ENCODE measurements around the gene CLIP2.
"Not testable (repeated sequence)": the region's sequence is repeated elsewhere in the genome, so short reads cannot be mapped to it uniquely, and the experiment has no call there.

The CLIP2 gene

DNA sequence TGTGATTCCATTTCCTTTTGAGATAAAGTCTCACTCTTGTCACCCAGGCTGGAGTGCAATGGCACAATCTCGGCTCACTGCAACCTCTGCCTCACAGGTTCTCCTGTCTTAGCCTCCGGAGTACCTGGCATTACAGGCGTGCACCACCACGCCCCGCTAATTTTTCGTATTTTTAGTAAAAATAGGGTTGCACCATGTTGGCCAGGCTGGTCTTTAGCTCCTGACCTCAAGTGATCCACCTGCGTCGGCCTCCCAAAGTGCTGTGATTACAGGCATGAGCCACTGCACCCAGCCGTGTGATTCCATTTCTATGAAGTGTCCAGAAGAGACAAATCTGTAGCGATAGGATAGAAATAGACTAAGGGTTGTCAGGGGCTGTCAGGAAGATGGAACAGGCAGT is 60.4 kb downstream of the CLIP2 start:
- TF ChIP-seq ISL1 (CRISPR knock-in tag; IDR thresholded peaks at IDR 0.05) (no peak), ESRRG (CRISPR knock-in tag; IDR thresholded peaks at IDR 0.05) (no peak), BACH2 (CRISPR knock-in tag; IDR thresholded peaks at IDR 0.05; ENCODE audit: borderline replicate concordance) (no peak), SNAI2 (CRISPR knock-in tag; IDR thresholded peaks at IDR 0.05) (no peak), ZFP30 (CRISPR knock-in tag; IDR thresholded peaks at IDR 0.05) (no peak), PPARA (CRISPR knock-in tag; IDR thresholded peaks at IDR 0.05; ENCODE audit: borderline replicate concordance) (no peak), CSDC2 (CRISPR knock-in tag; IDR thresholded peaks at IDR 0.05) (no peak), ZFP3 (CRISPR knock-in tag; IDR thresholded peaks at IDR 0.05) (no peak), TOX (CRISPR knock-in tag; IDR thresholded peaks at IDR 0.05; ENCODE audit: borderline replicate concordance) (no peak), ZNF565 (CRISPR knock-in tag; conservative IDR thresholded peaks at IDR 0.05; ENCODE audit: low read depth) (no peak), RARB (CRISPR knock-in tag; IDR thresholded peaks at IDR 0.05) (no peak), GLIS3 (CRISPR knock-in tag; IDR thresholded peaks at IDR 0.05) (no peak)
- TF ChIP-seq, protein P1, sequence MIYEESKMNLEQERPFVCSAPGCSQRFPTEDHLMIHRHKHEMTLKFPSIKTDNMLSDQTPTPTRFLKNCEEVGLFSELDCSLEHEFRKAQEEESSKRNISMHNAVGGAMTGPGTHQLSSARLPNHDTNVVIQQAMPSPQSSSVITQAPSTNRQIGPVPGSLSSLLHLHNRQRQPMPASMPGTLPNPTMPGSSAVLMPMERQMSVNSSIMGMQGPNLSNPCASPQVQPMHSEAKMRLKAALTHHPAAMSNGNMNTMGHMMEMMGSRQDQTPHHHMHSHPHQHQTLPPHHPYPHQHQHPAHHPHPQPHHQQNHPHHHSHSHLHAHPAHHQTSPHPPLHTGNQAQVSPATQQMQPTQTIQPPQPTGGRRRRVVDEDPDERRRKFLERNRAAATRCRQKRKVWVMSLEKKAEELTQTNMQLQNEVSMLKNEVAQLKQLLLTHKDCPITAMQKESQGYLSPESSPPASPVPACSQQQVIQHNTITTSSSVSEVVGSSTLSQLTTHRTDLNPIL (CRISPR knock-in tag; IDR thresholded peaks at IDR 0.05; ENCODE audit: low read depth) = no peak
- TF ChIP-seq, protein P2, sequence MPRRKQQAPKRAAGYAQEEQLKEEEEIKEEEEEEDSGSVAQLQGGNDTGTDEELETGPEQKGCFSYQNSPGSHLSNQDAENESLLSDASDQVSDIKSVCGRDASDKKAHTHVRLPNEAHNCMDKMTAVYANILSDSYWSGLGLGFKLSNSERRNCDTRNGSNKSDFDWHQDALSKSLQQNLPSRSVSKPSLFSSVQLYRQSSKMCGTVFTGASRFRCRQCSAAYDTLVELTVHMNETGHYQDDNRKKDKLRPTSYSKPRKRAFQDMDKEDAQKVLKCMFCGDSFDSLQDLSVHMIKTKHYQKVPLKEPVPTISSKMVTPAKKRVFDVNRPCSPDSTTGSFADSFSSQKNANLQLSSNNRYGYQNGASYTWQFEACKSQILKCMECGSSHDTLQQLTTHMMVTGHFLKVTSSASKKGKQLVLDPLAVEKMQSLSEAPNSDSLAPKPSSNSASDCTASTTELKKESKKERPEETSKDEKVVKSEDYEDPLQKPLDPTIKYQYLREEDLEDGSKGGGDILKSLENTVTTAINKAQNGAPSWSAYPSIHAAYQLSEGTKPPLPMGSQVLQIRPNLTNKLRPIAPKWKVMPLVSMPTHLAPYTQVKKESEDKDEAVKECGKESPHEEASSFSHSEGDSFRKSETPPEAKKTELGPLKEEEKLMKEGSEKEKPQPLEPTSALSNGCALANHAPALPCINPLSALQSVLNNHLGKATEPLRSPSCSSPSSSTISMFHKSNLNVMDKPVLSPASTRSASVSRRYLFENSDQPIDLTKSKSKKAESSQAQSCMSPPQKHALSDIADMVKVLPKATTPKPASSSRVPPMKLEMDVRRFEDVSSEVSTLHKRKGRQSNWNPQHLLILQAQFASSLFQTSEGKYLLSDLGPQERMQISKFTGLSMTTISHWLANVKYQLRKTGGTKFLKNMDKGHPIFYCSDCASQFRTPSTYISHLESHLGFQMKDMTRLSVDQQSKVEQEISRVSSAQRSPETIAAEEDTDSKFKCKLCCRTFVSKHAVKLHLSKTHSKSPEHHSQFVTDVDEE (CRISPR knock-in tag; IDR thresholded peaks at IDR 0.05) = no peak
- TF ChIP-seq, protein P3, sequence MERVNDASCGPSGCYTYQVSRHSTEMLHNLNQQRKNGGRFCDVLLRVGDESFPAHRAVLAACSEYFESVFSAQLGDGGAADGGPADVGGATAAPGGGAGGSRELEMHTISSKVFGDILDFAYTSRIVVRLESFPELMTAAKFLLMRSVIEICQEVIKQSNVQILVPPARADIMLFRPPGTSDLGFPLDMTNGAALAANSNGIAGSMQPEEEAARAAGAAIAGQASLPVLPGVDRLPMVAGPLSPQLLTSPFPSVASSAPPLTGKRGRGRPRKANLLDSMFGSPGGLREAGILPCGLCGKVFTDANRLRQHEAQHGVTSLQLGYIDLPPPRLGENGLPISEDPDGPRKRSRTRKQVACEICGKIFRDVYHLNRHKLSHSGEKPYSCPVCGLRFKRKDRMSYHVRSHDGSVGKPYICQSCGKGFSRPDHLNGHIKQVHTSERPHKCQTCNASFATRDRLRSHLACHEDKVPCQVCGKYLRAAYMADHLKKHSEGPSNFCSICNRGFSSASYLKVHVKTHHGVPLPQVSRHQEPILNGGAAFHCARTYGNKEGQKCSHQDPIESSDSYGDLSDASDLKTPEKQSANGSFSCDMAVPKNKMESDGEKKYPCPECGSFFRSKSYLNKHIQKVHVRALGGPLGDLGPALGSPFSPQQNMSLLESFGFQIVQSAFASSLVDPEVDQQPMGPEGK (CRISPR knock-in tag; IDR thresholded peaks at IDR 0.05; ENCODE audit: borderline replicate concordance) = no peak
- no peak for ATAC-seq

DNA sequence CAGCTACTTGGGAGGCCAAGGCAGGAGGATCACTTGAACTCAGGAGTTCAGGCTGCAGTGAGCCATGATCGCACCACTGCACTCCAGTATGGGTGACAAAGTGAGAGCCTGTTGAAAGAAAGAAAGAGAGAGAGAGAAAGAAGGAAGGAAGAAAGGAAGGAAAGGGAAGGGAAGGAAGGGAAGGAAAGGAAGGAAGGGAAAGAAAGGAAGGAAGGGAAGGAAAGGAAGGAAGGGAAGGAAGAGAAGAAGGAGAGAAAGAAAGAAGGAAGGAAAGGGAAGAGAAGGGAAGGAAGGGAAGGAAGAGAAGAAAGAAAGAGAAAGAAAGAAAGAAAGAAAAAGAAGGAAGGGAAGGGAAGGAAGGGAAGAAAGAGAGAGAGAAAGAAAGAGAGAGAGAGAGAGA is 61.5 kb downstream of the CLIP2 start:
- no peak for TF ChIP-seq ZNF70 (CRISPR knock-in tag; IDR thresholded peaks at IDR 0.05)
- TF ChIP-seq BACH2 (CRISPR knock-in tag; IDR thresholded peaks at IDR 0.05; ENCODE audit: borderline replicate concordance) = no peak
- TF ChIP-seq, protein P2 (CRISPR knock-in tag; IDR thresholded peaks at IDR 0.05) = no peak
- TF ChIP-seq TOX (CRISPR knock-in tag; IDR thresholded peaks at IDR 0.05; ENCODE audit: borderline replicate concordance) = no peak
- TF ChIP-seq GLIS3 (CRISPR knock-in tag; IDR thresholded peaks at IDR 0.05) = no peak
- TF ChIP-seq ZFP30 (CRISPR knock-in tag; IDR thresholded peaks at IDR 0.05) = no peak
- no peak for TF ChIP-seq RARB (CRISPR knock-in tag; IDR thresholded peaks at IDR 0.05)
- ATAC-seq = no peak

DNA sequence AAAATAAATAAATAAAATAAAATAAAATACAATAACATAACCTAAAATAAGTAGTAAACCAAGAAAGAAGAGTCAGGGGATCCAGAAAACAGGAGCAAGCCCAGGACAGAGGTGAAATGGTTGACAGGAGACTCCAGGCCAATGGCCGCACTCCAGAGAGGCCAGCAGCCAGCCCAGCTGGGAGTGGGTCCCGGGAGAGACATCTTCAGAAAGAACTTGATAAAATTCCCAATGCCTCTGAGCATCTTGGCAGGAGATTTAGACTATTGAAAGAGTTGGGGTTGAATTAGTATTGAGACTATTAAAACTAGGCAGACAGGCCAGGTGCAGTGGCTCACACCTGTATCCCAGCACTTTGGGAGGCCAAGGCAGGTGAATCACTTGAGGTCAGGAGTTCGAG is 62.6 kb downstream of the CLIP2 start:
- ATAC-seq = no peak

DNA sequence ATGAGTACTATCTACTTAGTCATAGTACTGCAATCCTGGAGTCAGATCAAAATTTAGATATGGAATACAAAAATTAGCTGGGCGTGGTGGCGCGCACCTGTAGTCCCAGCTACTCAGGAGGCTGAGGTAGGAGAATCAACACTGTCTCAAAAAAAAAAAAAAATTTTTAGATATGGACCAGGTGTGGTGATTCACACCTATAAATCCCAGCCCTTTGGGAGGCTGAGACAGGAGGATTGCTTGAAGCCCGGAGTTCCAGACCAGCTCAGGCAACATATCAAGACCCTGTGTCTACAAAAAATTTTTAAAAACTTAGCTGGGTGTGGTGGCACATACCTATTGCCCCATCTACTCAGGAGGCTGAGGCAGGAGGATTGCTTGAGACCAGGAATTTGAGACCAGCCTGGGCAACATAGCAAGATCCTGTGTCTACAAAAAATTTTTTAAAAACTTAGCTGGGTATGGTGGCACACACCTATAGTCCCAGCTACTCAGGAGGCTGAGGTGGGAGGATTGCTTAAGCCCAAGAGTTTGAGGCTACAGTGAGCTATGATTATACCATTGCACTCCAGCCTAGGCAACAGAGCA is 63.4 kb downstream of the CLIP2 start:
- not testable (repeated sequence) for ATAC-seq

More for the DNA sequence above, 62.6 kb downstream of the CLIP2 start:
- TF ChIP-seq ZFP30 (CRISPR knock-in tag; IDR thresholded peaks at IDR 0.05) (no peak), TOX (CRISPR knock-in tag; IDR thresholded peaks at IDR 0.05; ENCODE audit: borderline replicate concordance) (no peak), PPARA (CRISPR knock-in tag; IDR thresholded peaks at IDR 0.05; ENCODE audit: borderline replicate concordance) (no peak)

DNA sequence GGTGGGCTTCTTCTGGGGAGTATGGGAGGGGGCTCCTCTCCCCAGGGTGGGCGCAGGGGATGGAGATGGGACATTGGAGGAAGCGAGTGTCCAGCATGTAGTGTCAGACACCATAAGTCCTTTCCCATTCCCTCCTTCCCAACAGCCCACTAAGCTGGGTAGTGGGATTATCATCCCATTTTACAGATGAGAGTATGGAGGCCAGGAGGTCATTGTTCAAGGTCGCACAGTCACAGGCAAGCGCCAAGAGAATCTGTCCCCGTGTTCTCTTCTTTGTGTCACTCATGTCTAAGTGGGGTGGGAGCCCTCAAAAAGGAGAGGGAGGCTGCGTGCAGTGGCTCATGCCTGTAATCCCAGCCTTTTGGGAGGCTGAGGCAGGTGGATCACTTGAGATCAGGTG is 64.8 kb downstream of the CLIP2 start:
- TF ChIP-seq ZFP30 (CRISPR knock-in tag; IDR thresholded peaks at IDR 0.05) (no peak), ESRRG (CRISPR knock-in tag; IDR thresholded peaks at IDR 0.05) (no peak), TOX (CRISPR knock-in tag; IDR thresholded peaks at IDR 0.05; ENCODE audit: borderline replicate concordance) (no peak), ZNF565 (CRISPR knock-in tag; conservative IDR thresholded peaks at IDR 0.05; ENCODE audit: low read depth) (no peak), ISL1 (CRISPR knock-in tag; IDR thresholded peaks at IDR 0.05) (no peak), GLIS3 (CRISPR knock-in tag; IDR thresholded peaks at IDR 0.05) (no peak), ARNTL (CRISPR knock-in tag; IDR thresholded peaks at IDR 0.05; ENCODE audit: borderline replicate concordance, low read depth) (no peak)
- TF ChIP-seq, protein P4, sequence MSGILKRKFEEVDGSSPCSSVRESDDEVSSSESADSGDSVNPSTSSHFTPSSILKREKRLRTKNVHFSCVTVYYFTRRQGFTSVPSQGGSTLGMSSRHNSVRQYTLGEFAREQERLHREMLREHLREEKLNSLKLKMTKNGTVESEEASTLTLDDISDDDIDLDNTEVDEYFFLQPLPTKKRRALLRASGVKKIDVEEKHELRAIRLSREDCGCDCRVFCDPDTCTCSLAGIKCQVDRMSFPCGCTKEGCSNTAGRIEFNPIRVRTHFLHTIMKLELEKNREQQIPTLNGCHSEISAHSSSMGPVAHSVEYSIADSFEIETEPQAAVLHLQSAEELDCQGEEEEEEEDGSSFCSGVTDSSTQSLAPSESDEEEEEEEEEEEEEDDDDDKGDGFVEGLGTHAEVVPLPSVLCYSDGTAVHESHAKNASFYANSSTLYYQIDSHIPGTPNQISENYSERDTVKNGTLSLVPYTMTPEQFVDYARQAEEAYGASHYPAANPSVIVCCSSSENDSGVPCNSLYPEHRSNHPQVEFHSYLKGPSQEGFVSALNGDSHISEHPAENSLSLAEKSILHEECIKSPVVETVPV (CRISPR knock-in tag; IDR thresholded peaks at IDR 0.05) = no peak
- TF ChIP-seq, protein P5, sequence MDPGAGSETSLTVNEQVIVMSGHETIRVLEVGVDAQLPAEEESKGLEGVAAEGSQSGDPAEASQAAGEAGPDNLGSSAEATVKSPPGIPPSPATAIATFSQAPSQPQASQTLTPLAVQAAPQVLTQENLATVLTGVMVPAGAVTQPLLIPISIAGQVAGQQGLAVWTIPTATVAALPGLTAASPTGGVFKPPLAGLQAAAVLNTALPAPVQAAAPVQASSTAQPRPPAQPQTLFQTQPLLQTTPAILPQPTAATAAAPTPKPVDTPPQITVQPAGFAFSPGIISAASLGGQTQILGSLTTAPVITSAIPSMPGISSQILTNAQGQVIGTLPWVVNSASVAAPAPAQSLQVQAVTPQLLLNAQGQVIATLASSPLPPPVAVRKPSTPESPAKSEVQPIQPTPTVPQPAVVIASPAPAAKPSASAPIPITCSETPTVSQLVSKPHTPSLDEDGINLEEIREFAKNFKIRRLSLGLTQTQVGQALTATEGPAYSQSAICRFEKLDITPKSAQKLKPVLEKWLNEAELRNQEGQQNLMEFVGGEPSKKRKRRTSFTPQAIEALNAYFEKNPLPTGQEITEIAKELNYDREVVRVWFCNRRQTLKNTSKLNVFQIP (CRISPR knock-in tag; IDR thresholded peaks at IDR 0.05; ENCODE audit: borderline replicate concordance, low read depth) = no peak
- no peak for ATAC-seq

Measured in SK-N-SH treated with all-trans-retinoic acid at 6 μM for 48 hours (cell line).